ENCODE data around the gene GPX5. TPM values are rescaled to one million over a fixed set of nuclear protein-coding genes. Genes with fewer than 3 reads are reported as not detected.

Gene GPX5
- total and polyA plus RNA-seq, 2 donors (not counting 1 experiment from before 2014, with no cell fraction given) = not detected

- ChIA-PET POLR2A (no interaction called here), CTCF (no interaction called here)
- H3K9me3 ChIP-seq (ENCODE audit: control extremely low read depth in 1 of 3, control insufficient read depth in 2 of 3, insufficient read depth in 1 of 3, low read length in 2 of 3) = peaks cover 0 to 6% (median 0%) of the 10 kb centered on the region in 3 donors
- DNase-seq (no peak), ATAC-seq (ENCODE audit: low read depth) (no peak)
- no peak overlapping the region for H3K9ac ChIP-seq (ENCODE audit: low read length)
- TF ChIP-seq EZH2 (IDR thresholded peaks at IDR 0.05; ENCODE audit: borderline replicate concordance, insufficient read depth, low read depth, low read length, poor library complexity, severe bottlenecking) (no peak), CTCF (IDR thresholded peaks at IDR 0.05) (no peak)
- H2AFZ ChIP-seq (ENCODE audit: insufficient read depth, low read depth, low read length, poor library complexity, severe bottlenecking) = no peak overlapping the region
- Mint-ChIP-seq H3K27ac (no peak overlapping the region), H3K27me3 (peaks cover 66% of the 10 kb centered on the region), H3K4me1 (no peaks in the 10 kb centered on the region), H3K9me3 (ENCODE audit: insufficient read depth) (no peaks in the 10 kb centered on the region), H3K4me3 (no peak overlapping the region)
- H3K79me2 ChIP-seq (ENCODE audit: control insufficient read depth, insufficient read depth, low read length) = no peaks in the 10 kb centered on the region
- H3K4me3 ChIP-seq (ENCODE audit: control extremely low read depth in 1 of 5, extremely low read depth in 1 of 5, insufficient read depth in 1 of 5, low read depth in 2 of 5, low read length in 4 of 5) = no peak overlapping the region
- H4K20me1 ChIP-seq (ENCODE audit: control insufficient read depth, insufficient read depth, low read length, poor library complexity, severe bottlenecking) = no peaks in the 10 kb centered on the region
- intact Hi-C loops (cut with micrococcal nuclease) = no loop called here
- no peak overlapping the region for H3K4me2 ChIP-seq (replicated peaks; ENCODE audit: low read depth, low read length, poor library complexity, severe bottlenecking)
- no peak overlapping the region for H3K27ac ChIP-seq (ENCODE audit: low read length in 2 of 2)
- no peaks in the 10 kb centered on the region for H3K36me3 ChIP-seq (replicated peaks in 1 of 2; ENCODE audit: control extremely low read depth in 1 of 2, control insufficient read depth in 1 of 2, extremely low read depth in 1 of 2, insufficient read depth in 2 of 2, low read length in 1 of 2)
- no peaks in the 10 kb centered on the region for H3K4me1 ChIP-seq (ENCODE audit: control insufficient read depth in 2 of 2, insufficient read depth in 2 of 2, low read length in 2 of 2)
- H3K27me3 ChIP-seq (replicated peaks in 1 of 4; ENCODE audit: control extremely low read depth in 1 of 4, control insufficient read depth in 3 of 4, insufficient read depth in 4 of 4, low read length in 3 of 4) = peaks cover 0 to 36% (median 16%) of the 10 kb centered on the region in 4 experiments
- whole genome bisulfite sequencing (ENCODE audit: insufficient coverage) = 42% methylated on average over 23 of the region's 25 CpGs
Observed at GRCh38 chr6:28553986-28554881, 28.6 kb downstream of the GPX5 start.

GRCh38 chr6:28555136-28555535, 29.5 kb downstream of the GPX5 start:
- Histone ChIP-seq H3K4me3 (ENCODE audit: control extremely low read depth in 1 of 5, extremely low read depth in 1 of 5, insufficient read depth in 1 of 5, low read depth in 2 of 5, low read length in 4 of 5) (no peak overlapping the region), H3K4me1 (ENCODE audit: control insufficient read depth in 2 of 2, insufficient read depth in 2 of 2, low read length in 2 of 2) (no peaks in the 10 kb centered on the region), H3K36me3 (replicated peaks in 1 of 2; ENCODE audit: control extremely low read depth in 1 of 2, control insufficient read depth in 1 of 2, extremely low read depth in 1 of 2, insufficient read depth in 2 of 2, low read length in 1 of 2) (no peaks in the 10 kb centered on the region), H3K4me2 (replicated peaks; ENCODE audit: low read depth, low read length, poor library complexity, severe bottlenecking) (no peak overlapping the region), H4K20me1 (ENCODE audit: control insufficient read depth, insufficient read depth, low read length, poor library complexity, severe bottlenecking) (no peaks in the 10 kb centered on the region), H3K79me2 (ENCODE audit: control insufficient read depth, insufficient read depth, low read length) (no peaks in the 10 kb centered on the region), H3K9ac (ENCODE audit: low read length) (no peak overlapping the region), H3K27me3 (replicated peaks in 1 of 4; ENCODE audit: control extremely low read depth in 1 of 4, control insufficient read depth in 3 of 4, insufficient read depth in 4 of 4, low read length in 3 of 4) (peaks cover 0 to 35% (median 17%) of the 10 kb centered on the region in 4 experiments), H3K27ac (ENCODE audit: low read length in 2 of 2) (no peak overlapping the region), H2AFZ (ENCODE audit: insufficient read depth, low read depth, low read length, poor library complexity, severe bottlenecking) (no peak overlapping the region), H3K9me3 (ENCODE audit: control extremely low read depth in 1 of 3, control insufficient read depth in 2 of 3, insufficient read depth in 1 of 3, low read length in 2 of 3) (no peaks in the 10 kb centered on the region)
- Mint-ChIP-seq H3K9me3 (ENCODE audit: insufficient read depth) (no peaks in the 10 kb centered on the region), H3K27ac (no peak overlapping the region), H3K27me3 (peaks cover 63% of the 10 kb centered on the region), H3K4me1 (no peaks in the 10 kb centered on the region), H3K4me3 (no peak overlapping the region)
- TF ChIP-seq CTCF (IDR thresholded peaks at IDR 0.05) = no peak
- TF ChIP-seq EZH2 (IDR thresholded peaks at IDR 0.05; ENCODE audit: borderline replicate concordance, insufficient read depth, low read depth, low read length, poor library complexity, severe bottlenecking) = no peak
- intact Hi-C loops (cut with micrococcal nuclease) = no loop called here
- DNase-seq (no peak), ATAC-seq (ENCODE audit: low read depth) (no peak)
- CTCF ChIA-PET = no interaction called here
- POLR2A ChIA-PET = no interaction called here
- WGBS (ENCODE audit: insufficient coverage) = no CpG with 5 or more reads among the region's 2 CpGs
